Measurements from ENCODE around the gene RASSF7.
A peak's percentile ranks its signal among the peaks of the same experiment; 100 is the strongest.

The RASSF7 gene

GRCh38 chr11:610146-610801, 49.5 kb downstream of the RASSF7 start:
- no peak for DNase-seq (ENCODE audit: low read depth in 2 of 2)

GRCh38 chr11:611001-611996, 50.5 kb downstream of the RASSF7 start:
- DNase-seq (ENCODE audit: low read depth in 2 of 2) = no peak

GRCh38 chr11:612201-612960, 51.6 kb downstream of the RASSF7 start:
- no peak for DNase-seq (ENCODE audit: low read depth in 2 of 2)

- DNase-seq (ENCODE audit: low read depth in 2 of 2) = no peak
These were observed 52.2 kb downstream of the RASSF7 start for GRCh38 chr11:612961-613300.

GRCh38 chr11:613369-613968, 52.7 kb downstream of the RASSF7 start:
- peak in 1 of 2 experiments; percentile 6 for DNase-seq (ENCODE audit: low read depth in 2 of 2)
